Forelimb muscle (tissue), 1 donor: ENCODE measurements around the gene CAMK4. TPM values are rescaled to one million over a fixed set of nuclear protein-coding genes. Genes with fewer than 3 reads are reported as not detected.

ENCODE experiments used
- DNase-seq: peaks from one replicate; pipeline ENCODE4 v3.0.0-alpha.2; 2013; ENCODE audit warnings: low read depth
- polyA plus RNA-seq: library from polyadenylated mRNA; unstranded; fragments of 120-200 nt; gene quantifications from one replicate; pipeline ENCODE4 v1.2.1, GENCODE V29; 2013; ENCODE audit not compliant: insufficient read length

CAMK4 gene
- polyA plus RNA-seq, 1 donor = 4.7 TPM

DNA sequence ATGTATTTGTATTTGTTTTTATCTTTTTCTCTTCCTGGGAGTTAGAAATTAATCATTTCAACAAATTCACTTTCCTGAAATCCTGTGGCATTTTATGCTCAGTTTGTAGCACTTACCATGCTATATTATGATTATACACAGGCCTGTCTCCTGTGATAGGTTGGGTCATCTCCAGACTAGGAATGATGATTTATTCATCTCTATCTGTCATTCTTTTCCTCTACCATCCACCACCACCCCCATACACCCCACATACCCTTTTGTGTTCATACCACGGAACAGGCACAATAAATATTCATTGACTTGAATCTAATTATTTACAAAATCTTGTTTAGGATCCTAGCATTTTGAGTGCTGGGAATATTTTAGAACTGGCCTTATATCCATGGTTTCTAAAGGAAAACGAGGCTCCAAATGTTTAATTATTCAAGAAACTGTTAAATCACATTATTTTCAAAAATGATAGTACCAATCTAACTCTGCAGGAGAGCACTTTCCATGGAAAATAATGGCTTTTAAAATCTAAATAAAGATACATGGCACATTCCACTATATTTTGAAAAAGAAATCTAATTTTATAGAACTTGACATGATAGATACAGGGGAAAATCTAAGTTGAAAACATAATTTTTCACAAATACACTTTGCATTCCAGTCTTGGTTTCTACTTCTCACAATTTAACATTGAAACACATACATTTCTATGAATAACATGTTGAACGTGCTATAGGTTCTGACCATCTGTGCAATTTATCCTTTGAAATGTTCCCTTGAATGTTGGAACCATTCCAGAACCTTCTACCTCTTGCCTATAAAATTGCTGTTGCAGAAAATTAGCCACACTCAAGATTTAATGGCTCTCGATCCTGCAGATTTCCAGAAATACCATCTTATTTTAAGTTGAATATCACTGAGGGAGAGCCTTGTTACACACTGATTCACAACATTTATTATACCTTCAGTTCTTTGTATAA lies 198.8 kb downstream of the CAMK4 start:
- no peak for DNase-seq

DNA sequence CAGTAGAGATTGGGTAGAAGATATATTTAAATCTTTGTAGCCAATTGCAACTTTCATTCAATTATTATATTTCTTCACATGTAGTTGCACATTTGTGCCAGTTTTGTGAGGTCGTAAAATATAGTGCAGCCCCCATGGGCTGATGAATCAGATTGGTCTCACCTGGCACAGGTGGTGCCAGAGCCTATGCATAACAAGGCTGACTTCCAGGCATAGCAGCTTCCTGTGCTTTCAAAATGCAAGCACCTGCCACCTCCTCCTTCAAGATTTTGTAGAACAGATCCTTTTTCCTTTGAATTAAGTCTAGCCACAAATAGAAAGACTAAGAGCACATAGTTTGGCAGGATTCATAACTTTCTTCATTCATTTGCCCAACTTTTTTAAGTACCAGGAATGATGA lies 201.0 kb downstream of the CAMK4 start:
- DNase-seq = no peak

DNA sequence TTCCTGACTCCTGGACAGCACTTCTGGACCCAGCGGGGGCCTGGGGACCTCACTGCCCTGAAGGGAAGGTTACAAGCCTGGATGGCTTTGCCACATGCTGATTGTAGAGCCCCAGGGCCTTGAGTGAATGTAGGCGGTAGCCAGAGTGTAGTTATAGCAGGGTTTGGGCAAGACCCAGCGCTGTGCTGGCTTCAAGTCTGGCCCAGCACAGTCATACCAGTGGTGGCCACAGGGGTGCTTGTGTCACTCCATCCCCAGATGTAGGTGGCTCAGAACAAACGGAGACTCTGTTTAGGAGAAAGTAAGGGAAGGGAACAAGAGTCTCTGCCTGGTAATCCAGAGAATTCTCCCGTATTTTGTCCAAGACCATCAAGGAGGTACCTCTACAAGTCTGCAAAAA lies 203.6 kb downstream of the CAMK4 start:
- no peak for DNase-seq

DNA sequence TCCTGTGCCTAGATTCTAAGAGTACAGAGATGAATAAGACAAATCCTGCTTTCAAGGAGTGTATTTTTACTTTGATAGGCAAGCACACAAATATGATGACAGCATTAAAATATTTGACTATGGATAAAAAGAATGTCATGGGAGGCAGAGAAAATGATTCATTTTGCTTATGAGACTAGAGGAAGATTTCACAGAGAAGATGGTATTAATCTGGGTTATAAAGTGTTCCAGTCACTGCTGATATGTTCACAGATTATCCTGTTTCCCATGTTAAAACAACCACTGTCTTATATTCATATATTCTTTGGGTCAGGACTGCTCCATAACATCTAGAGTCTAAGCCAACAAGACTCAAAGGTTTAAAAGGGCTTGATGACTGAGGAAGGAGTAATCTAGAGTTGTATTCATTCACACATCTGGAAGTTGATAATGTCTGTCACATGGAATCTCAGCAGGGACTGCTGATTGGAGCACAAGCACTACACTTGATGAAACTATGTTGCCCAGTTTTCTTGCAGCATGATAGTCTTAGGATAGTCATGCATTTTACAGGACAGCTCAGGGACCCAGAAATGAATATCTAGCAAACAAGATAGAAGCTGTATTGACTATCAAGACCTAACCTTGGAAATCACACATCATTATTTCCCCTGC lies 208.8 kb downstream of the CAMK4 start:
- DNase-seq = no peak

DNA sequence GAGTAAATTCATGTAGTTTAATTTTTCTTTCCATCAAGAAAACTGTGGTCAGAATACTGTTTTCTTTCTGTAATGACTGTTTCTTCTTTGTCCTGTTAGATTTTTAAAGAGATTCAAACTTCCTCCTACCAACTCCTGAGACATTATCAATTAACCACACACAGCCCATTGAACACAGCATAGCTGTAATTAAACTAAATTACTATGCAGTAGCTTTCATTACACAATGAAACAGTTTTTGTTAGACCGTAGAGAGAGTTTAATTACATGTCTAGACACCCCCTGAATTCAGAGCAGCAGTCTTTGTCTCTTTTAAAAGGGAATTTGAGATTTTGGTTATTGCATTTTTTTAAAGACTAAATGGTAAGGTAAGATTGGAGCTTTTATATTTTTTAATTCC lies 210.6 kb downstream of the CAMK4 start:
- DNase-seq = no peak

DNA sequence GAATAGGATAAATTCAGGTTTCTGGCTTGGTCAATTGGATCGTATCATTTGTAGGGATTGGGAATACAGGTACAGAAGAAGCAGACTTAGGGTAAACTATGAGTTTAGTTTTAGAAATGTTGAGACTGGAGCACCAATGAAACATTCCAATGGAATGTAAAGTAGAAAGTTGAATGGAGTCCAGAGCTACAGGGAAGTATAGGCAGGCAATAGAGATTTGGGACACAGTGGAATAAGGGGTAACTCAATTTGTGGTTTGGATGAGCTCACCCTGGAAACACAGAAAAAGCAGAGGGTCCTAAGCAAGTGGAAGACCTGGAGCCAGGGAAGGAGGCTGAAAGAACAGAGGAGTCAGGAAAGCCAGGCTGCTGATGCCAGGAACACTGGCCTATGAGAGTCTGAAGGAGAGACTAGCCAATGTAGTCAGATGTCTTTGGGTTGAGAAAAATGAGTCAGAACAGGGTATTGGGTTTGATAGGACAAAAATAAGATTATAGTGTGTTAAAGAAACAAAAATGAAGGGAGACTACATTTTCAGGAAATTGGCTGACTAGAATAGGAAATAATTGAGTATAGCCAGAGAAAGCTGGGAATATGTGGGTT lies 215.4 kb downstream of the CAMK4 start:
- DNase-seq = no peak

DNA sequence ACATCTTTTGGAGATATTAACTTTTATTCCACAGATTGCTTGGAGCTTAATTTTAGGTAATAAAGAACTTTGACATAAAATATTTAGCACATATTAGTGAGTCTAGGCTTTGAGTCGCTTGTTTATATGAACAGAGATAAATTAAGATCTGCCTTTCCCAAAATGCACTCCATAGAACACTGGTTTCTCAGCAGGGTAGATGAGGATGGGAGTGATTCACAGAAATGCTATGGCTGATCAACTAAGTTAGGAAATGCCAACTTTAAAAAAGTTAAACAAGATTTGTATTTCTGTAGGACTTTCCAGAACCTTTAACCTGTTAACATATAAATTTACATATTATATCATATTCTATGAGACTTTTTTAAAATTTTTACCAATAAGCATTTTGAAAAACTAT lies 222.9 kb downstream of the CAMK4 start:
- no peak for DNase-seq

DNA sequence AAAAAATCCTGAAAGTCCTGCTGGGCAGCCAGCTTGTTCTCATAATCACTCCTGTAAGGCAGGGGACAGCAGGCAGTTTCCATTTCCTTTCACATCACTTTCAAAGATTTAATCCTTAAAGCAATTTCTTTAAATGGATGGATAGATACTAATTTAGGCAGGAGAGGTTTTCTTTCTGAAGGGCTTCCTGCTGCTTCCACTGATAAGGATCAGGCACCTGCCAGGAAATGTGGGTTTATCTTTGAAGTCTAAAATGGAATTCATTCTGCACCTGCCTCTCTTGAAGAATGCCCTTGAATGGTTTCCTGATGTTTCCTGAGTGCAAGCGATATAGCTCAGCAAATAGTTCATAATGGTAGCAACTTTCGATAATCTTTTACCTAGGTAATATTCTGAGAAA lies 223.6 kb downstream of the CAMK4 start:
- DNase-seq = no peak

DNA sequence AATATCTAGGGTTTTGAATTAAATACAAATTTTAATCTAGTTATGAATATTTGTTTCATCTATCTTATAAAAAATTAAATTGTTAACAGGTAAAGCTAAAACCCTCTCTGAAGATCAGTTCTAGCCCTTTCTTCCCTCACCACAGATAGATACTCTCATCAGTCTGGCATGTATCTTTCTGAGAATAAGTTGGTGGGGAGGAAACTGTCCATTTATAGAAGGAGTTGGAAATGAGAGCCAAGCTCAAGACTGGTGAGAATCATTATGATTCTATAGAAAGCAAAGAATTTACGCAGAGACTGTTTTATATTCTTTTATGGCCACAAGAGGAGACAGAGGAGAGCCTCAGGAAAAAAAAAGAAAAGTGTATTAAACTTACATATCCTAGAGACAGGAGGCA lies 229.1 kb downstream of the CAMK4 start:
- DNase-seq = no peak

DNA sequence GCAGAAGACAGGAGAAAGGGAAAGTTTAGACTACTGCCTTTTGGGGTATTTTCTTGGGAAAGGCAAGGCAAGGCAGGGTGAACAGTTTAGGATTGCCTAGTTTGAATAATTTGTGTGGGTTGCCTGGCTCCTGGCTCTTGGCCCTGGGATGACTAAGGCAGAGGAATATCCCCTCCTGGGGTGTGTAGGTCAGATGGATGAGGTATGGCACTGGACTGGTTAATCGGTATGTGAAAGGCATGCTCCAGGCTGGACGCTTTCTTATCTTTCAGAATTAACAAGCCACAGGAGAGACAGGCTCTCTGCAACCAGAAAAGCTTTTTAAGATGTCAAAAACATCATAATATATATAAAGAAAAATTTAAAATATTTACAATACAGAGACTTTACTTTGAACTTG lies 229.6 kb downstream of the CAMK4 start:
- no peak for DNase-seq

DNA sequence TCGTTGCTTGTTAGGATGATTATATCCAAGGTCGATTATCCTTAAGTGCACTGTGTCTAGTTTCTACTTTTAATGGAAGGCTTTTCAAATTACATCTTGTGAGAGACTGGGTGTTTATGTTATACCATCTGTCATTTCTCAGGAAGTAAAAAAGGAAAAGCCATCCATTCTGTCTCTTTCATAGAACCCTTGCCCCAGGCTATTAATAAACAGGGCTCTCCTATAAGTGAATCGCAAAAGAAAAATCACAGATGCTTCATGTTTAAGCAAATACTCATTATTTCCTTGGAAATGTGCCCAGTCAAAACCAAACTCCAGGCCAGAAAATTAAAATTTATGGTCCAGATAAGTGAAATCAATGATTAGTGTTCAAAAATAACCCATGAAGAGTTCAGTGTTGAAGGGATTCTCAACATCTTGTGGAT lies 230.0 kb downstream of the CAMK4 start:
- DNase-seq = no peak

DNA sequence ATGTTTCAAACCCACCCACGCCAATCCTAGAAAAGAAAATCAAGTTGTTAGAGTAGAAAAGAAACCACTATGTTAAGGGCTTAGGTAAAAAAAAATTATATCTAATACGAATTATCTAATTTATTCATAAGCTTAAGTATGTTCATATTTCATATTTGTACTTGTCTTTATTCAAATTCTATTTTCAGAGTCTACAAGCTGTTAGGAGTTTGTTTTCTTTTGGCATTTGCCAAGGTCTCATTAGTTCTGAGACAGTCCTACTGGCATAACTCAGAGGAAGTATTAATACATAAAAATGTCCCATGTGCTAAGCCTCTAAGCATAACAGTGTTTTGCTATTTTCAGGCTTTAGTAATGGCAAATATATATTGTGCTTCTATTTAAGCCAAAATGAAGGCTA lies 230.6 kb downstream of the CAMK4 start:
- DNase-seq = no peak

DNA sequence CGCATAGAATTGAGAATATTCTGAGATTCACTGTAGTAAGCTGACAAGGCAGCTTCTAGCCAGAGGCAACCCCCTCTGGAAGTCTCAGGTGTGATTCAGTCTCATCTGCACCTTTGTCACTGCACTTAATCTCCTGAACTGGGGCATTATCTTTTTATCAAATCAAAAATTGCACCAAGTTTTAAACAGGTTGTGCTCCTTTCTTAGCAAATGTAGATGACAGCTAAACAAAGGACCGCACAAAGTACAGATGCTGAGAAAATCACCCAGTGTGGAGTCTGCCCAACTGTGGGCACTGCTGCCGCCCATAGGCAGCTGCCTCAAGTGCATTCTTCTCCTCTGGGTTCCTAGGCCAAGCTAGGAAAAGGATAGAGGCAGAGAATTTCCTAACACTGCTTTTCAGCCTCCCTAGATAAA lies 237.1 kb downstream of the CAMK4 start:
- no peak for DNase-seq

DNA sequence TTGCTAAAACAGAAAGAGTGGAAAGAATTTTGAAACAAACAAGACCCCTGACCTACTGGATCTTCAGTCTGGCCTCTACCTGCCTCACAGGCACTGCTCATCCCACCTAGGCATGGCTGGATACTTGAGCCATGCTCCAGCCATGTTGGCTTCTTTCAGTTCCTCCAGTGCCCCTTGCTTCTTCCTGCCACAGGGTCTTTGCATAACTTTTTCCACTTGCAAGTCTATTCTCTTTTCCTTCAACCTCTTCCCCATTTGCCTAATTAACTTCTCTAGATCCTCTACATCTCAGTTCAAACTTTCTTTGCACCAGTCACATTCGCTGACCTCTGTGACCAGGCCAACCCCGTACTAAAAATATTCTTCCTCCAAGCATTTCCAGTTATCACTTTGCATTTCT lies 237.8 kb downstream of the CAMK4 start:
- no peak for DNase-seq

DNA sequence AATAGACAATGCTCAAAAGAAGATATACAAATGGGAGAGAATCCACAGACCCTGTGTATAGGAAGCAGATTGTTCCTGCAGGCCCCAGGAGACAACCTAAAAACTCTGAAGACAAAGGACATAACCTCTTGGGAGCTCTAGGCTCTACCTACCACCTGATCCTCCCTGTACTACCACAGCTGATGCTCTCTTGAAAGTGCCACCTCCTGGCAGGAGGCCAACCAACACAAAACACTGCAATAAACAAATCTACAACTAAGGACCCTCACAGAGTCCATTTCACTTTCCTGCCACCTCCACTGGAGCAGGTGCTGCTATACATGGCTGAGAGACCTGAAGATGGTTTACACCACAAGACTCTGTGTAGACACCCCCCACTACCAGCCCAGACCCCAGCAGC lies 239.1 kb downstream of the CAMK4 start:
- no peak for DNase-seq

DNA sequence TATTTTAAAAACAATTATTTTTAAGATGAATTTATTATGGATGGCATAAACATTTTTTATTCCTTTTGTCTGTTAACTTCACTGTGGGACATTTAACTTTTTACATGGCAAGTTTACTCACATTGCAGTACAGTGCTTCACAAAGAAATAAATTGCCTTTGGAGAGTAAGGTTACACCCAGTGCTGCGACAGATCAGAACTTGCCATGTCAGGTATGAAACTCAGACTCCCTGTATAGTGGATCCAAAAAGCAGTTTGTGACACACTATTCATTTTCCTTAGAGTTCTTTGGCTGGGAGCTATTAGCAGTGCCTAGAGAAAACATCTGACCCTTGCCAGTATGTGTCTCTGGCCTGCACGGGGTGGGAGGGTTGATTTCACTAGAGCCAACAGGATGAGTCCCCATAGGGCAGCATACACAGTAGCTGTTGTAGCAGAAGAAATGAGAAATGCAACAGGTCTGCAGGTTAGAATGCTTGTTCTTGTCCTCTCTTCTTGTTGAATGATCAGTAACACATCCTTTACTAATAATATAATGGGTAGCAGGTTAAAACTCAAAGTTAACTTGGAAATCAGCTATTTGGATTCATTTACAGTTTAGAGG lies 245.2 kb downstream of the CAMK4 start:
- DNase-seq = no peak

DNA sequence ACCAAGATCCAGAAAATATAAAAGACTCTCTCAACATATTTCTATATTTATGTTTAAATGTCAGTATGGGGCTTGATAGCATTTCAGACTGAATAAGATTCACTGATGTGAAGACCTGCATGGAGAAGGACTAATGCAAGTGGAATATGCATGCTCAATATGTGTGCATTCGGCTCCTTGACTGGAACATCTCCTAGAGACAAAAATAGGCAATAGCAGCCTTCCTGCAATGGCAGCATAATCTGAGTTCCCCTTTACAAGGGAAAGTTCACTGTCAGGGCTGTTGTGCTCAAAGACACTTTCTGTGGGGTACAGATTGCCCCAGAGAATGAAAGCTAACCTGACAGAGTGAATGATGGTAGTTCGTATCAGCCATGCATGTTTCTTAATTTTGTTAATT lies 245.7 kb downstream of the CAMK4 start:
- no peak for DNase-seq

DNA sequence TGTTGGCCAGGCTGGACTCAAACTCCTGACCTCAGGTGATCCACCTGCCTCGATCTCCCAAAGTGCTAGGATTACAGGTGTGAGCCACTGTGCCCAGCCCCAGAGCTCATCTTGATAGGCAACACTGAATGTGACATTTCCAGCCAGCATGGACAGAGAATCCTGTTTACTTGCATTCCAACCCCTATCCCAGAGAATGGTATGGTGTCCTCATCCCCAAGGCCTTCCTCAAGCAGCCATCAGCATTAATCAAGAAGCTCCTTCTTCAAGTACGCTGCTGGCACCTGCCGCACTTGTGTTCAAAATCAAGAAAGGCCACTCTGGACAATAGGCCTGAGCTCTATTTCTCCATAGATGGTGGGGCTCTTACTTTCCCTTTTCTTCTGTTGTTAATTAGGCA lies 247.9 kb downstream of the CAMK4 start:
- no peak for DNase-seq

DNA sequence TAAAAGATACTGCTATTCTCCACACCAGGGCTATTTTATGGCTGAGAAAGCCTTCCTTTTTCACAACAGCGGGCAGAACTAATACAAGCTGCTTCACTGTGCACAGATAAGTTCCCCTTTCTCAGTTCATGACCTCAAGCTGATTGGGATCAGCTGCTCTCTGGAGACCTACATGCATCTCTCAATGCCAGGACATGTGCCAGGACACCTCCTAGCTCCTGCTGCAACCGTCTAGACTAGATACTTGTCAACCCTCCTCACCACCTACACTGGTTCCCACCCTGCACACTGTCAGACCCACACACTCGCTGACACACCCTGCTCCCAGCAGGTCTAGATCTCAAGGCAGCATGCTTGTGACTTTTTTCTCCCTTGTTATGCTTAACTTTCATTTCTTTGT lies 248.4 kb downstream of the CAMK4 start:
- no peak for DNase-seq

DNA sequence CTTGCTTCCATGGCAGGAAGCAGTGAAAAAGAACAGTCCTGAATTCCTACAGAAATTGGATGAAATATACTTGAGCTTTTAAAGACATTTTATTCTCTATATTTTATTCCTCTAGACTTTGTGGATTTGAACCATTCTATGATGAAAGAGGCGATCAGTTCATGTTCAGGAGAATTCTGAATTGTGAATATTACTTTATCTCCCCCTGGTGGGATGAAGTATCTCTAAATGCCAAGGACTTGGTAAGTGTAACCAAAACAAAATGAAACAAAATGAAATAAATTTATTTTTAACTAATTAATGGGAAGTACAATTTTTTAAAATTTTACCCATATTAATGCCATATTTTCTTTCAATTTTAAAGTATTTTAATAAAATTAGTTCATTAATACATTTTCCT lies 254.1 kb downstream of the CAMK4 start:
- no peak for DNase-seq

DNA sequence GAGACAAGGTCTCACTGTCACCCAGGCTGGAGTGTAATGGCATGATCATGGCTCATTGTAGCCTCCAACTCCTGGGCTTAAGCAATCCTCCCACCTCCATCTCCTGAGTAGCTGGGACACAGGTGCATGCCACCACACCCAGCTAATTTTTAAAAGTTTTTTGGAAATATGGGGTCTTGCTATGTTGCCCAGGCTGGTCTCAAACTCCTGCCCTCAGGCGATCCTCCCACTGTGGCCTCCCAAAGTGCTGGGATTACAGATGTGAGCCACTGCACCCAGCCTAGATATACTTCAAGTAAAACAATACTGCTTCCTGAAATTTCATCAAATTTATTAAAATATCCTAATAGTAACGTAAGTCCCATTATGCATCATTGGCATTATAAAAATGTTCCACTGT lies 254.7 kb downstream of the CAMK4 start:
- DNase-seq = no peak

DNA sequence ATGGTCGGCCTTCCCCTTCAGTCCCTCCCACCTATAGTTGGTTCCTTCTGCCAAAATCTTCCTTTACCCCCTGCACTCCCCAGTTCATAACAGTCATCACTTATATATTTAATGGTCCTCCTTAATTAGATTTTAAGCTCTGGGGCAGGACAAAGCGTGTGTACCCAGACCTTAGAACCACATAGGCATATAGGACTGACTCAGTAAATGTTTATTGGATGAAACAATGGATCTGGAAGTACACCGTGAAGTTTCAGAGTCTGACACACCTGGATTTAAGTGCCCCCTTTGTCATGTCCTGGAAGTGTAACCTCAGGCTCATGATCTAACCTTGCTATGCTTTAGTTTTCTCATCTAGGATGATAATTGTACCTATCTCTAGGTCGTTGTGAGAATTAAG lies 256.2 kb downstream of the CAMK4 start:
- no peak for DNase-seq
